HG03558 (cell line): Measurements from ENCODE around the gene SIPA1L2.

Source experiments
- ATAC-seq: cut with Tn5 transposase; IDR thresholded peaks from one replicate; pipeline ENCODE4 v1.9.1; 2021; ENCODE audit warnings: moderate number of reproducible peaks; ENCODE audit not compliant: unreplicated experiment; ENCODE audit errors: extremely low read depth

The SIPA1L2 gene, protein sequence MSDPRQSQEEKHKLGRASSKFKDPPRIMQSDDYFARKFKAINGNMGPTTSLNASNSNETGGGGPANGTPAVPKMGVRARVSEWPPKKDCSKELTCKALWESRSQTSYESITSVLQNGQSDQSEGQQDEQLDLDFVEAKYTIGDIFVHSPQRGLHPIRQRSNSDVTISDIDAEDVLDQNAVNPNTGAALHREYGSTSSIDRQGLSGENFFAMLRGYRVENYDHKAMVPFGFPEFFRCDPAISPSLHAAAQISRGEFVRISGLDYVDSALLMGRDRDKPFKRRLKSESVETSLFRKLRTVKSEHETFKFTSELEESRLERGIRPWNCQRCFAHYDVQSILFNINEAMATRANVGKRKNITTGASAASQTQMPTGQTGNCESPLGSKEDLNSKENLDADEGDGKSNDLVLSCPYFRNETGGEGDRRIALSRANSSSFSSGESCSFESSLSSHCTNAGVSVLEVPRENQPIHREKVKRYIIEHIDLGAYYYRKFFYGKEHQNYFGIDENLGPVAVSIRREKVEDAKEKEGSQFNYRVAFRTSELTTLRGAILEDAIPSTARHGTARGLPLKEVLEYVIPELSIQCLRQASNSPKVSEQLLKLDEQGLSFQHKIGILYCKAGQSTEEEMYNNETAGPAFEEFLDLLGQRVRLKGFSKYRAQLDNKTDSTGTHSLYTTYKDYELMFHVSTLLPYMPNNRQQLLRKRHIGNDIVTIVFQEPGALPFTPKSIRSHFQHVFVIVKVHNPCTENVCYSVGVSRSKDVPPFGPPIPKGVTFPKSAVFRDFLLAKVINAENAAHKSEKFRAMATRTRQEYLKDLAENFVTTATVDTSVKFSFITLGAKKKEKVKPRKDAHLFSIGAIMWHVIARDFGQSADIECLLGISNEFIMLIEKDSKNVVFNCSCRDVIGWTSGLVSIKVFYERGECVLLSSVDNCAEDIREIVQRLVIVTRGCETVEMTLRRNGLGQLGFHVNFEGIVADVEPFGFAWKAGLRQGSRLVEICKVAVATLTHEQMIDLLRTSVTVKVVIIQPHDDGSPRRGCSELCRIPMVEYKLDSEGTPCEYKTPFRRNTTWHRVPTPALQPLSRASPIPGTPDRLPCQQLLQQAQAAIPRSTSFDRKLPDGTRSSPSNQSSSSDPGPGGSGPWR (N-terminal part only)

DNA sequence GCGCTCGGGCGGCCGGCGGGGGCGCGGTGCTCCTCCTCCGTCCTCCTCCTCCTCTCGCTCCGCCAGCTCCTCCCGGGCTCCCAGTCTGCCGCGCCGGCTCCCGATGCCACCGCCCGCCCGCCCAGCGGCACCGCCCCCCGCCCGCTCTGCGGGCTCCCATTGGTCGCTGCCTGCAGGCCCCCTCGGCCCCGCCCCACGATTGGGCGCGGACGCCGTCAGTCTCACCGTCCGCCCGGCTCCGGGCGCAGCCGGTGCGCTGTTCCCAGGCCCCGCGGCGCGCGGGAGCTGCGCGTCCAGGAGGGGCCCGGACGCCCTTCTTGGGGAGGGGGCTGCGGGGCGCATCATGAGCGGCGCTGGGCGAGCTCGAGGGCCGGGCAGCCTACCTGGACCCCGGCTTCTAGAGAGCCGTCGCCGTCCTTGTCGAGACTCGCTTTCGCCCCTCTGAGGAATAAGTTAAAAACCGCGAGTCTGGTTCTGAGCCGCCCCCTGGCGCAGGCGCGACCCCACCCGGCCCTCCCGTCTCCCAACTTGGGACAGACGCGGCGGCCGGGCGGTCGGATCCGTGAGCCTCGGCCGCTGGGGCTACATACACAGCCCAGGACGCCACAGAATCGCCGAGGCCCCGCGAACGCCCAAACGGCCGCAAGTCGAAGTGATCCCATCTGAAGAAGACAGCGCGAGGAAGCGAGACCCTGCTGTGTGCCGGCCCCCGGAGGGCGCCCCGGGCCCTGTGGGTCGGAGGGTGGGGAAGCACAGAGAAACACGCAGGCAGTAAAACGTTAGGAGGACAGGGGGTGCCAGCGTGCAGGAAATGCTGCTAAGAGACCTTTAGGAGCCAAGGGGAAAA, at the start of gene SIPA1L2:
Gene SIPA1L2, minus strand, starts transcription at position 87 of the 847 bp plus-strand sequence. CDS start 114,794 bp downstream, outside the sequence.
- peak; percentile 98 for ATAC-seq

DNA sequence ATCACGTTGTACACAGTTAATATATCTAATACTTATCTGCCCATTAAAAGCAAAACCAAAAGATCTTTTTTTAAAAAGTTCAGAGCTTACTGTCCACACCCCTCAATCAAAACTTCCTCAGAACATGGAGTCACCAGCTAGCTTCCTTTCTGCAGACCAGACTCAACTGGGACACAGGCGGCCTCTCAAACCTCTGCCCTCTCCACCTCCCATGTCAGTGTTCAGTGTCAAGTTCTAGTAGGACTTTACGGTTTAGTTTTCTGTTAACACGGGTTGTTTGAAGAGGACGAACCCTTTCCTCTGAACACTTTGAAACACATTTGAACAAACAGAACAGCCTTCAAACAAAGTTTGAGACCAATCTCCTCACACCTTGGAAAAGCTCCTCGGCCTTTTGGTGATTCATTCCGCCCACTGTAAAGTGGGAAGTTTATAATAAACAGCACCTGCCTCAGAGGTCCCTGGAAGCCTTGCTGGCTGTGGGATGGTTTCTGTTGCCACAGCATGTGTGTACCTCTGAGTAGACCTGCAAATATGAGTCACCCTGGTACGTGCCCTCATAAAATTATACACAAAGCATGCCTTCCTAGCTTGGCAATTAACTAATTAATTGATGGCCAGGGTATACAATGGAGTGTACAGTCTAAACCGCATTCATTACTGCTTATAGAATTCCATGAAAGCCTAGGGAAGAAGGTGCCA, 48.4 kb upstream of the SIPA1L2 start:
- no peak for ATAC-seq

DNA sequence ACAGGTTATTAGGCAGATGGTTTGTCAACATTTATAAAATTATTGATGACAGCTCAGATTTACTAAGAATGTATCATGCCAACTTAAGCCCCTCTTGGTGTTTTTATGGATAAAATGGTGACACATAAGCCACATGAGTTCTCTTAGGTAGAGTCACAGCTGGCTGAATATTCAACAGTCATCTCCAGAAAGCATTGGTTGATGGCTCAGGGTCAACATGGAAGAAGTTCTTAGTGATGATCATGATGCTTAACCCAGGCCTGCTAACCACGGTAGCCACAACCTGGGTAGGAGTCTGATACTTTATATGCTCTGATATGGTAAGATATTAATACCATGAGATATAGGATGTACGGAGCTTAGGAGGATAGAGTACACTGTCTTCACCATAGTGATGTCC, 46.4 kb upstream of the SIPA1L2 start:
- ATAC-seq: no peak

DNA sequence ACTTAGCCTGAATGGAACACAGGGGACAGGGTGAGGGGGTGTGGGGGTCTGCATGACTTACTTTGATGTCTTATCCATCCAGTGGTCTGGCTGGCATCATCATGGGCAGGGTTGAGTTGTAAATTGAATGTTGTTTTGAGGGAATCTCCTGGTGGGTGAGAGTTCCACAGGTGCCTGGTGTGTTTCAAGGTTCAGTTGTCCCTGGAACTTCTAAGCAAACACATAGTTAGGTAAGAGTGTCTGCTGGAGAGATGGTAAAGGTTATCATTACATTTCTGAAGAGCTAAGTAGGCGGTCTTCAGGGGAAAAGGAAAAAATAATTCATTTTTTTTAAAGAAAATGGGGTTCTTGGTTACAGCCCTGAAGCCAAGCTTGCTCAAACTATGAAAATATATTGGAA, 46.0 kb upstream of the SIPA1L2 start:
- ATAC-seq: no peak

DNA sequence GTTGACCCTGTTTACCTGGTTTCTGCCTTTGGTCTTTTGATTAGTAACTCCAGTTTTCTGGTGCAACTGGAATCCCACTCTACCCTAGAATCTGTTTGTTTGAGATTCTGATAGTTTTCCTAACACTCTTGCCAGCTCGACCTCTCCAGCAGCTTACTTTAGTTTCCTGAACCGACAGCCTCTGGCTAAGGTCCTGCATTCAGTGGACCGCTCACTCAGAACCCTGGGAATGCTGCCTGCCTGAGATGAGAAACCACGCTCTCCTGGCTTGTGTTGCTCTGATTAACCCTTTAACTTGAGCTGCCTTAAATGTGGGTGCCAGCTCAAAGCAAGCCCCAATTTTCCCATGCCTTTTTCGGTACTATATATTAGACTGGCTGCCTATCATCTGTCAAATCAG, 45.3 kb upstream of the SIPA1L2 start:
- no peak for ATAC-seq

DNA sequence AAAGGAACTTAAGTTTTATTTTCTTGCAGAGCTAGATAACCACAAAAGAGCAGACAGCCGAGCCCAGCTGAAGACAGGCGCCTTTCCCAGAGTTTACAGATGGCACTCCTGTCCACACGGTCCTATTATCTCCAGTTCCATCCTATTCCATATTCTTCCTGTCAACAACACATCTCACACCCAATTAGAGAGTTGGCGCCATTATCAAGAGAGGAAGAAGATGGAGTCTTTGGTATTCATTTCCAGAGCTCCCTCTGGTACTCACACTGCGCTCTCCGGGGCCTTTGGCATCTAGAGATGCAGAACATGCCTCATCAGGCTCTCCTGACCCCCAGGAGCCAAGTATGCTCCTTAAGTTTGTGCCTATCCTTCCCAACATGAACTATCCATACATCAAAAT, 43.3 kb upstream of the SIPA1L2 start:
- ATAC-seq: no peak

DNA sequence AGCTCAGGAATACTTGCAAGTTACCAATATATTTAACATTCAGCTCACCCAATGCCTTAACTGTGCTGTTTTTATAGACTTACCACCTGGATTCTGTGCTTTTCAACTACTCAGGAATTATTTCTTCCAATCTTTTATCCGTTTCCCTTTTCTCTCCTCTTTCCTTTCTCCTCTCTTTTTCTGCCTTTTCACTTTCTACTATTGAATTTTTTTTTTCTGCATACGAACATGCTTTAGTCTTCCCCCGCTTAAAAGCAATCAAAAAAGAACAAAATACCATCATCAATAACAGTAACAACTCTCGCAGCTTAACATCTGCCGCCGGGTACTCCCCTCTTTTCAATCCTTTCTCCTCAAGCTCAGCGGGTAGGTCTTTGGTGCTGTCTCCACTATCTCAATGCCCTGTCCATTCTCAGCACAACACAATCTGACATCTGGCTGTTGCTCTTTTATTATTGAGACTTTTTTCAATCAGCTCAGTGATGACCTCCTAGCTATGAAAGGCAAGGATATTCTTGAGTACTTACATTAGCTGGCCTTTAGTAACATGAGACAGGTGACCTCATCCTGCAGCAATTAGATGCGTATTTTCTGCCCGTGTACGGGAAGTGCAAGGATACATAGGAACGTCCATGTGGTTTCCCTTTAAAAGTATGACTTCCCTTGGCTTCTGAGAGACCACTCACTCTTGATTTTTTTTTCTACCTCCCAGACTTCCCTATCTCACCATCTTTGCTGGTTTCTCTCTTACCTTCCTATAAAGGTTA, 40.2 kb upstream of the SIPA1L2 start:
- ATAC-seq: no peak

DNA sequence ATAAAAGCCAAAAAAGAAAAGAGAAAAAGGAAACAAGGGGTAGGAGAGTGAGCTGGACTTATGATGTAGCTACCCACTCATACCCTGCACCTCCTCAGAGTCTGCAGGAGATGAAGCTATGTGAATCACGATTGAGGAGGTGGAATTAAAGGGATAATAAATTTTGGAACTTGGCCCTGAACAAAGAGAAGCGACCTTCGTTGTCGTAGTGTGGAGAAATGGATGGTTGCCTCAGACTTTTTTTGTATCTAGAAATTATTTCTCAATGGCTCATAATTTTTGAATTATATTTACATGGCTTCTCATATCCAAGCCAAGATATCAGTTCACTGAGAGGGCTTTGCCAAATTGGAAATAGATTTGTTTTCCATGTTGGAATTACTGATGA, 37.8 kb upstream of the SIPA1L2 start:
- ATAC-seq: no peak

DNA sequence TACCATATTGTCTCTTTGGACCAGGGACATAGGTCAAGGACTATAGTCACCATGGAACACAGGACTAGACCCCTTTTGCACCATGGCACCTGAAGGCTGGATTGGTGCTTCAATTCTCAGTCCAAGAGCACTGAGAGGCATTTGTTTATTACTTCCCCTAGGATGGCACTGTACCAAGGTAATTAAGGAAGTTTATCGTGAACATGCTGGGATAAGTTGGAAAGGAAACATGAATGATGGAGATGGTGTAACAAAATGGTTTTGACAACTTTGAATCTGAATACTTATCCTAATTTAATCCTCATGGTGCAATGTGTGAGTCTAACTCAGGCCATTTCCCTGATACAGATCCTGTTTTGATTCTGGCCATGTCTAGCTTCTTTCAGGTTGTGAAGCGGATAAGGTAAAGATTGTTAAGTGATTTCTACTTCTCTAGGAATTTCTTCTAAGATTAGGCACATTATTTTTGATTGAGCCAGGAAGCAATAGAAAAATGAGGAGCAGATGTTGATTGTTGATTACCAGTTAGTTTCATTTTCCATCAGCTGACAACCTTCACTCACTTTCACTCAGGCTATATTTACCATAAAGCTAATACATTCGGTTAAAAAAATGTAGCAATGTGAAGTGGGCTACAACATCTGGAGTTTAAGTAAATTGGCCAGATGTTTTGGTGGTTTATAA, 37.3 kb upstream of the SIPA1L2 start:
- ATAC-seq: no peak

DNA sequence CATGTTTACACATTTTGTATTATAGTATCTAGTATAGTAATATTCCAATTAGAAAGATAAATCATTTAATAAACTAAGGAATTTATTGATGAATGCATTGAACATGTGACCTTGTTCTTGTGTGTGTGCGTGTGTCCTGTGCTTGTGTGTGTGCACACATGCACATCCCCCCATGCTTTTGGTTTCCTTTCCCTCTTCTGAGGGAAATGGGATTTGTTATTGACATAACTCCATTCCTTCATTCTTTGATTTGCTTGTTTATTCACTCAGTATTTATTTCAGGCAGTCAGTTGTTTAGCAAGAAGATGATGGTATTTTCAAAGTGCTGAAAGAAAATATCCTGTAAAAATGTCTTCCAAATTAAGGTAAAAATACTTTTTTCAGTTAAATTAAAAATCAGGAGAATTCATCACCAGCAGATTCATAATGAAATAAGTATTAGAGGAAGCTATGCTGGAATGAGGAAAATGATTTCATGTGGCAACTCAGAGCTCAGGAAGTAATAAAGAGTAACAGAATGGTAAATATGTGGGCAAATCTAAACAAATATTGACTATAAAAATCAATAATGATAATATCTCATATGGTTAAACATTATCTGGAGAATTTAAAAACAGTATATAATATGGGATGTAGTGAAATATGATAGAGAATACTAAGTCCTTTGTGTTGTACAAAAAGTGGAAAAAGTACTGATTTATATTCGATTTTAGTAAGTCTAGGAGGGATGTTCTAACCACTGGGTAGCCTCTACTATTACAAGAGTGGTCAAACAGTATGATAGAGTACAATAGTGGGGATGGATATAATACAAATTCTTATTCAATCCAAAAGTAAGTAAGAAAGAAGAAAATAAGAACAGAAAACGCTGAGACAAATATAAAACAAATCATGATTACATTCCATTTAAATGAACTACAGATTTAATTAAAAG, 35.2 kb upstream of the SIPA1L2 start:
- ATAC-seq: no peak

DNA sequence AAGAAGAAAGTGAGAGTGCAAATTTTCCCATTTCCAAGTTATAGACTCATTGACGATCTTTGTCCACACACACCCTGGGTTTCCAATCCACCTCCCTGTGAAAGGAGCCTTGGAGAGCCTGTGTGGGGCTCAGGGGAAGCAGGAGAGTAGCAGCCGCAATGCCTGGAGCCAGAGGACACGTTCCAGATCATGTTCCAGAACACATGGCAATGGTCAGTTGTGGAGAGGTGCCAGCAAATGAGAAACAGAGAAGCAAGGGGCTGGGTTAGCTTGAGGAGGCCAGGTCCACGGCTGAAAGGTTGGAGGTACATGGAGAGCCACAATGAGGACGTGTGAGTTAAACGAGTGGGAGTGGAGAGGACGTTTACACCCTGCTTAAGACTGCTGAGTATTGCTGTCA, 33.0 kb upstream of the SIPA1L2 start:
- ATAC-seq: no peak

DNA sequence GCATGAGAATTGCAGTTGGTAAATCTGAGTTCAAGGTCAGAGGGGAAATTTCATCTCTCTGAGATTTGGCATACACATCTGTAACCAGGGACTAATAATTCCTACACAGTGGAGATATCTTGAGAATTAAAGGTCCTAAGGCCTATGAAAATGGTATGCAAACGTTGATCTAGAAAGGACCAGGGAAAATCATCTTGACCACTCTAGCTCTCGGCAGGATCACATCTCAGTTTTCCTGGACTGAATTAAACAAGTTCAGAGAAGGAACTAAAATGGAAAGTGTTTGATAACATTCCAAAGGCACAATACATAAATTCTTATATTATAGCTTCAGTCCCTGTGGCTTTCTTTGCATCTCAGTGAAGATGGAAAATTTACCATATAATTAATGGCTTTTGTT, 28.5 kb upstream of the SIPA1L2 start:
- ATAC-seq: no peak

DNA sequence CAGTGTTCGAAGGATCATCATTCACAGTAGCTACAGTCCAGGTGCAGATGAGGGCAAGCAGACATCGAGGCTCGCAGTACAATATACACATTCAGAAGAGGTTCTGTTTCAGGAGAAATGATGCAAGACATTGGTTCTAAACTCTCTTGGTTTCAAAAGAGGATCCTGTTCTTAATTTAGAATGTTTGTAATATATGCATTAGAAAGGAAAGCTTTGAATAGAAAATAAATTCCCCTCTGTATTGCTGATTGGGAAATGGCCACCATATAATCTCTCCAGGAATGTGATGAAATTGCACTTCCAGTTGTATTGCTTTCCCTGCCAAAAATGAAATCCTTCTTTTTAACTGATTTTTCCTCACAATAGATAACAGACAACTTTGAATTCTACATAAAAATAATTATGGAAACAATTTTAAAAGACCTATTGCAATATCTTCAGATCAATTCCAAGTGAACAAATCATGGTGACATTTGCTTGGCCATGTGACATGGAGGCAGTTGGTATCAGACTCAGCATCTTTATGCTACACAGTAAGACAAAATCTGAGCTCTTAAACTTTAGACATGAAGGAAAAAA, 27.6 kb upstream of the SIPA1L2 start:
- ATAC-seq: no peak

DNA sequence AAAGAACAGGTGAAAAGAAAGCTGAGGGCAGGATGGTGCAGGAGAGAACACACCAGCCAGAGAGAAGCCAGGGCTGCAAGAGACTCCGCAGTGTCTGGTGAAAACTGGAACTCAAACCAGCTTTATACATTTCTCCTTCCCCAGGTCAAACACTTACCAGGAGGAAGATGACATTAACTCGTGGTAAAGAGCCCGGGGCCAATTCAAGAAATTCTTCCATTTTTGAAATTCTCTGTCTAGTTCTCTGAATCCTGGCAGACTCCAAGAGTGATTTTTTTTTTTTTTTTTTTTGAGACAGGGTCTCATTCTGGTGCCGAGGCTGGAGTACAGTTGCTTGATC, 25.8 kb upstream of the SIPA1L2 start:
- ATAC-seq: no peak

DNA sequence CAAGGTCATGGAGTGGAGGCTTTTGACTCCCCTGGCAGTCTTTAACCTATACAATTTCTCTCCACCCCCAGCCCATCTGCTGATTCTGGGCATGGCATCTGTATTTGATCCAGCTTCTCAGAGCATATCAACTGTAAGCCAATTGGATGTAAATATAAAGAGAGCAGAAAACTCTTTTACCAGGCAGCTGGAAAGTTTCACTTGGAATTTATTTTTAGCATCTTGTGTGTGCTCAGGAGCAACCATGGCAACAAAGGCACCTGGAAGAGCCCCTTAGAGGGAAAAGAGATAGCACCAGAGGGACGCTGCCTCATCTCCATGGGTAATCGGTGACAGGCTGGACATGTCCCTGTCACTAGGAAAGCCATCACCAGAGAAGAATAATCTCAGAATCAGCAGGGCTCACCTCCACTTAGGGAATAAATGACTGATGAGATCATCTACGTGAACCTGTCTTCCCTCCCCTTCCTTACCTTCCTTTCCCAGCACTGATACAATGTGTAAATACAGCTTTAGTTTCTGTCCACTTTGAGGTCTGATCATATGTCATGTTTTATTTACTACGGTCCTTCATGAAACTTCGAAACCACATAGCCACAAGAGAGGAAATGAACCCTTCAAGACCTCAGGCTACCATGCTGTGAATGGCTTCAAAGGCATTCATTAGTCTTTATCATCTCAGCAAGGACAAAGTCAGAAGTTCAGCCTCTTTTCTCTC, 25.3 kb upstream of the SIPA1L2 start:
- ATAC-seq: peak; percentile 78

DNA sequence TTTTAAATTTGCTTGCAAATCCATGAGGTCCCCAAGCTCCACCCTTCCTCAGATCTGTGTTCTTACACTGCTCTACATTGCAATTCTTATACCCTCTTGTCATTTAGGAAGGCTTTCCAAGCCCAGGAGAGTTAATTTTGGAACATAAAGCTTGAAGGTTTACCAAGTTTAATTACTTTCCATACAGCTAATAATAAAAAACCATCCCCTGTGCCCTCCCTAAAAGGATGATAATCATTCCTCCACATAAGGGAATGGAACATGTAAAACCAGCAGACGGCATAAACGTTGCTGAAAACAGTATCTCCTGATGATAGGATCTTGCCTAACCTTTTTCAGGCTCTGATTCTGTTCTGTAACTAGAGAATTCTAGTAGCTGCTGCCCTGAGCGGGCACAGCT, 23.9 kb upstream of the SIPA1L2 start:
- ATAC-seq: no peak
